ENCODE measurements around the gene HTT. TPM values are rescaled to one million over a fixed set of nuclear protein-coding genes. Genes with fewer than 3 reads are reported as not detected.

HTT gene
- total RNA-seq, 1 donor from 2014 or later = 43.8 TPM

DNA sequence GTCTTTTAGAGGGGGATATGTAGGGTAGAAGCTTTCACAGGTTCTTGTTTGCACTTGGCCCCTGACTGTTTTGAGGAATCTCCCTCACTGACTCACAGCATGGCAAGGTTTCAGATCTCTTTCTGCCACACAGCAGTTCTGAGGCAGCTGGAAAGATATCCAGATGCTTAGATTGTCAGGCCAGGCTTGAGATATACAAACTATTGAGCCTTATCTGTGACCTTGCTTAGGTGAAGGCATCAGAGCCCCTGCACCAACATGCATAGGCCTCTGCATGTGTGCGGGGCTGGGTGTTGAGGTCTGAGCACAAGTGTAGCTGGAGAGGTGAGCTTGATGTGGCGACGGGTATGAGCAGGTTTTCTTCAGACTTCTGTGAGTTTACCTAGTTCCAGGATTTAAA, 93.5 kb downstream of the HTT start:
- TF ChIP-seq, protein P1, sequence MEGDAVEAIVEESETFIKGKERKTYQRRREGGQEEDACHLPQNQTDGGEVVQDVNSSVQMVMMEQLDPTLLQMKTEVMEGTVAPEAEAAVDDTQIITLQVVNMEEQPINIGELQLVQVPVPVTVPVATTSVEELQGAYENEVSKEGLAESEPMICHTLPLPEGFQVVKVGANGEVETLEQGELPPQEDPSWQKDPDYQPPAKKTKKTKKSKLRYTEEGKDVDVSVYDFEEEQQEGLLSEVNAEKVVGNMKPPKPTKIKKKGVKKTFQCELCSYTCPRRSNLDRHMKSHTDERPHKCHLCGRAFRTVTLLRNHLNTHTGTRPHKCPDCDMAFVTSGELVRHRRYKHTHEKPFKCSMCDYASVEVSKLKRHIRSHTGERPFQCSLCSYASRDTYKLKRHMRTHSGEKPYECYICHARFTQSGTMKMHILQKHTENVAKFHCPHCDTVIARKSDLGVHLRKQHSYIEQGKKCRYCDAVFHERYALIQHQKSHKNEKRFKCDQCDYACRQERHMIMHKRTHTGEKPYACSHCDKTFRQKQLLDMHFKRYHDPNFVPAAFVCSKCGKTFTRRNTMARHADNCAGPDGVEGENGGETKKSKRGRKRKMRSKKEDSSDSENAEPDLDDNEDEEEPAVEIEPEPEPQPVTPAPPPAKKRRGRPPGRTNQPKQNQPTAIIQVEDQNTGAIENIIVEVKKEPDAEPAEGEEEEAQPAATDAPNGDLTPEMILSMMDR (IDR thresholded peaks at IDR 0.05; ENCODE audit: insufficient read depth, low read length, poor library complexity, severe bottlenecking) = no peak
- Histone ChIP-seq H3K4me3 (ENCODE audit: low read depth, low read length) (no peak overlapping the region), H3K36me3 (ENCODE audit: control insufficient read depth, insufficient read depth, low read length) (no peaks in the 10 kb centered on the region), H3K27me3 (ENCODE audit: control insufficient read depth, insufficient read depth, low read length) (no peaks in the 10 kb centered on the region)
- no peak for DNase-seq (ENCODE audit: low read depth)

DNA sequence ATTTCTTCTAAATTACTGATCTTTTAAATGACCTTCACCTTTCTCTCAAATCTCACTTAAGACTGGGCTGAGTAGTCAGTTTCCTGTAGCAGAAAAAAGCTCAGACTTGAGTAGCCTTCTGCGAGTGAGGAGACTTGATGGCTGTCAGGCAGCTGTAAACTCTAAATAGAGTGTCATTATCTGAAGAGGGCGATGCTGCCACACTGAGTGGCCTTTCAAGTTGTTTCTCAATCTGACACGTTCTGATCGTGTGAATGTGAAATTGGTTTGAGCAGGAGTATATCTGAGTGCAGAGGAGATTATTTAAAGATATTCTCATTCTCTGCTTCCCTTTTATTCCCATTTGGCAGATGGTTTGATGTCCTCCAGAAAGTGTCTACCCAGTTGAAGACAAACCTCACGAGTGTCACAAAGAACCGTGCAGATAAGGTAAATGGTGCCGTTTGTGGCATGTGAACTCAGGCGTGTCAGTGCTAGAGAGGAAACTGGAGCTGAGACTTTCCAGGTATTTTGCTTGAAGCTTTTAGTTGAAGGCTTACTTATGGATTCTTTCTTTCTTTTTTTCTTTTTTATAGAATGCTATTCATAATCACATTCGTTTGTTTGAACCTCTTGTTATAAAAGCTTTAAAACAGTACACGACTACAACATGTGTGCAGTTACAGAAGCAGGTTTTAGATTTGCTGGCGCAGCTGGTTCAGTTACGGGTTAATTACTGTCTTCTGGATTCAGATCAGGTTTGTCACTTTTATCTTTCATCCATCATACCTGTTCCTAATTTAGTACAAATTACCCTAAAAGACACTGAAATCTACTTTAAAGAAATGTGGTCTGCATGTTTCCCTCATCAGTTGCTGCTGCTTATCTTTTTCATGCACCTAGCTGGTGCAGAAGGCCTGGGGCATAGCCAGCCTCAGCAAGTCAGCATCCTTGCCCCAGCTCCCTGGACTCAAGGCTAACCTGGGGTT, 100.2 kb downstream of the HTT start:
- TF ChIP-seq, protein P1 (IDR thresholded peaks at IDR 0.05; ENCODE audit: insufficient read depth, low read length, poor library complexity, severe bottlenecking) = no peak
- Histone ChIP-seq H3K36me3 (ENCODE audit: control insufficient read depth, insufficient read depth, low read length) (no peaks in the 10 kb centered on the region), H3K4me3 (ENCODE audit: low read depth, low read length) (no peak overlapping the region), H3K27me3 (ENCODE audit: control insufficient read depth, insufficient read depth, low read length) (no peaks in the 10 kb centered on the region)
- no peak for DNase-seq (ENCODE audit: low read depth)

DNA sequence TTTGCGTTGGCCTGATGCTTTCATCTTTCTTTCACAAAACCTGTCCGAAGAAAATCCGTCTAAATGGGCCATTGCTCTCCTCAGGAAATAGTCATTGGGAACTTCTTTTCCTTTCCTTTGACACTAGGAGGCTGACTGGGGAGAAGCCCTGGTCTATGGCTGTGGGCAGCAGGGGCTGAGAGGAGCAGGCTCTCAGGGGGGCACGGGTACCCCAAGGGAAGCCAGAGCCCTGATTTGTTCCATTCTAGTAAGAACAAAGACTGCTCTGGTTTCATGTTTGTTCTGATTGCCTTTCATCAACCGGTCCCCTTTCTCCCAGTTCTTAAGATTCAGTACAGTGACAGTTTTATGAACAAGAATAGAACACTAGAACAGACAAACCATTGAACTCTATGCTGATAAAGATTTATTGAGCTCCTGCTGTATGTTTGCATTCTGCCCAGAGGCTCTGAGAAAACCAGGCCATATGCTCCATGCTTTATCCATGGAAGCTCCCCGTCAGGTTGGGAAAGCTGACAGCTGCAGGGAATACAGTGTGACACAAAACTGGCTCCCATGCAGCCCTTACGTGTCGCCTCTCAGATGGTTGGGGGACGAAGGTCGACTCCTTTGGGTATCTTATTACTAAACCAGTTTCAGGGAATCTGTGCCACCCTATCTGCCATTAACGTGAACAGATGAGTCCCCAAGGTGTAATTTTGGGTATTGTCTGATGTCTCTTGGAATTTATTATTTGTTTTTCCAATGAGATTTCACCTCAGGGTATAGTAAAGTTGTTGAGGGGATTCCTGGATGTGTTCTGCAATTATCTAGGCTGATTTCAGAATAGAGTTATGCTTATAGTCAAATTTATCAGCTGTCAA, 102.1 kb downstream of the HTT start:
- Histone ChIP-seq H3K4me3 (ENCODE audit: low read depth, low read length) (no peak overlapping the region), H3K27me3 (ENCODE audit: control insufficient read depth, insufficient read depth, low read length) (no peaks in the 10 kb centered on the region), H3K36me3 (ENCODE audit: control insufficient read depth, insufficient read depth, low read length) (no peaks in the 10 kb centered on the region)
- TF ChIP-seq, protein P1 (IDR thresholded peaks at IDR 0.05; ENCODE audit: insufficient read depth, low read length, poor library complexity, severe bottlenecking) = no peak
- no peak for DNase-seq (ENCODE audit: low read depth)

DNA sequence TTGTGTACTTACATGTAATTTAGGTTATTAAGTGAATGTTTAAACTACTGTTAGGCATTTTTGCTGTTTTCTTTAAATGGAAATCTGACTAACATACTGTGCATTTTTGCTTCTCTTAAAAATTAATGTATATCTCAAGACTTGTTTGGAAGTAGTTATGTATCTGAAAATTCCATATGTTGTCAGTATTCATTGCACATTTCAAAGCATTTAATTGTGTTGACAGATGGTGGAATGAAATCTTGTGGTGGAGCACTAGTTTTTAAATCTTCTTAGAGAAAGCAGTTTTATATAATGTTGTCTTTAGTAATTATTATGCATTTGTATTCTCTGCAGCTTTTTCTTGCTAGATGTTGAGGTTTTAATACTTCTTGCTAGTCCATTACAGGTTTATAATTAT, 102.9 kb downstream of the HTT start:
- Histone ChIP-seq H3K27me3 (ENCODE audit: control insufficient read depth, insufficient read depth, low read length) (no peaks in the 10 kb centered on the region), H3K36me3 (ENCODE audit: control insufficient read depth, insufficient read depth, low read length) (no peaks in the 10 kb centered on the region), H3K4me3 (ENCODE audit: low read depth, low read length) (no peak overlapping the region)
- TF ChIP-seq, protein P1 (IDR thresholded peaks at IDR 0.05; ENCODE audit: insufficient read depth, low read length, poor library complexity, severe bottlenecking) = no peak
- no peak for DNase-seq (ENCODE audit: low read depth)

DNA sequence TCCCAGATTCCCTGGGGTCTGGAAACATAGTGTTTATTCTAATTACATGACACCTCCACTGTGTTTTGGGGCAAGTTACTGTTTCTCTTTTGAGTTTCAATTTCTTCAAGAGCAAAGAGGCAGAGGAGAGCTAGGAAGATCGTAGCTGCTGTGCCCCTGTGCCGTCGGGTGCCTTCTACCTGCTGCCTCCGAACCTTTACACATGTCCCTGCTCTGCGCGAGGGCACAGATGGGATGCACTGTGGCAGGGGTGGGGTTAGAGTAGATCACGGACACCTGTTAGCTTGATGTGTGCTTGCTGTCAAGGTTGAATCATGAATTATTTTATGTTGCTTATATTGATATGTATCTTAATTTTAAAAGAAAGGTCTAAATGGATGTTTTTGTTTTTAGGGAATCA, 103.4 kb downstream of the HTT start:
- no peaks in the 10 kb centered on the region for H3K27me3 ChIP-seq (ENCODE audit: control insufficient read depth, insufficient read depth, low read length)
- no peak overlapping the region for H3K4me3 ChIP-seq (ENCODE audit: low read depth, low read length)
- no peak for DNase-seq (ENCODE audit: low read depth)
- TF ChIP-seq, protein P1 (IDR thresholded peaks at IDR 0.05; ENCODE audit: insufficient read depth, low read length, poor library complexity, severe bottlenecking) = no peak
- no peaks in the 10 kb centered on the region for H3K36me3 ChIP-seq (ENCODE audit: control insufficient read depth, insufficient read depth, low read length)

All from kidney epithelial cell (primary cell).